Activated CD4-positive, alpha-beta T cell treated with anti-CD3 and anti-CD28 coated beads, Interleukin-2, amount 50 U/mL, for 48 hours (primary cell): ENCODE data around the gene NHEJ1.

ENCODE experiments used
- DNase-seq, 2 experiments: peaks; one replicate each; pipeline ENCODE4 v3.0.0-alpha.2; 2020

Gene NHEJ1

GRCh38 chr2:219165058-219165911 lies 4.7 kb upstream of the NHEJ1 start:
- DNase-seq: no peak

DNA sequence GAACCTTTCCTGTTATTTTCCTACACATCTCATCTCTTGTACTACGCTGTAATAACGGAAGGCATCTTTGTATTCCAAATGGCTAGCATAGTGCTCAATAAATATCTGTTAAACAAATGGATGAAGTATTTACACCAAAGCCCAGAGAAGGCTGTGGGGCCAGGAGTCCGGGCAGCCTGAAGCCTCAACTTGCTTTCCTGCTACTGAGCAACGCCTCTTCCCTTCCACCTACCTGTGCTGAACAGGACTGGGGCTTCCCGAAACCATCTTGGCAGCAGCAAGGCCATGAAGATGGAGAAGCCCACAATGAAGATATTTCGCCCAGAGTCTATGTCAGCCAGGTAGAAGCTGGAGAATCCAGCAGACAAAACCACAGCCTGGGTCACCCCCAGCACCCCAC lies 2.5 kb upstream of the NHEJ1 start:
- DNase-seq: no peak

- DNase-seq: no peak
Measured at GRCh38 chr2:219161097-219161496, 482 bp upstream of the NHEJ1 start.

DNA sequence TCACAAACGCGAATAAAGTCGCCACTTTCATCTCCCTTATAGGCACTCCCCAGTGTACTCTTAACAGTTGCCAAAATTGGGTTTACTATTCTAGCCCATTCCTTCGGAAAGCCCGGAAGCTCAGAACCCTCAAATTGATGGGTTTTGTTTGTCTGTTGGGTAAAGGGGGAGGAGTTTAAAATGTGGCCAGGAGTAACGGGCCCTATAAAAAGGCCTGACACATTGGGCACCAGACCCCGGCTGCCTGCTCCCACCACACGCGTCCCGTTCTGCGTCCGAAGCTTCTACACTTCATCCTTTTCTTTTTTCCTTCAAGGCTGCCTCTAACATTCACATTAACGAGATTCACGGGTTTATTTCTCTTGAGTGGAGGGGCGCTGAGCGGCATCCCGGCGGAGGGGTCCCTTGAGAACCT lies 837 bp downstream of the NHEJ1 start:
- DNase-seq: no peak

DNA sequence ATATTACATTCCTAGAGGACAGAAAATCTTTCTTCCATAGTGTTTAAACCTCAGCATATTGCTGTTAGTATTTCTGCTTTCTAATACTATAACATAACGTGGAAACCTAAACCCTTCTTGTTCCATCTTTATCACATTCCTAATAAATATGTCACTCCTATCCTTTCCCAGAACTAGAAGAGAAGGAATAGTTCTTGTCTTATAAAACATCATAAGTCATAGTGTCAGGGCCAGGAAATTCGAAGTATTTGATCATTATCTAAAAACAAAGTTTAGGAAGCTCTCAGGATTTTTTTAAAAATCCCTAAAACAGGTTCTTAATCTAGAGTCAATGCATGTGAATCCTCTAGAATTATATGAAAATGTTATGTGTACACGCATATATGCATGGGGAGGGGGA lies 2.0 kb downstream of the NHEJ1 start:
- DNase-seq: no peak

DNA sequence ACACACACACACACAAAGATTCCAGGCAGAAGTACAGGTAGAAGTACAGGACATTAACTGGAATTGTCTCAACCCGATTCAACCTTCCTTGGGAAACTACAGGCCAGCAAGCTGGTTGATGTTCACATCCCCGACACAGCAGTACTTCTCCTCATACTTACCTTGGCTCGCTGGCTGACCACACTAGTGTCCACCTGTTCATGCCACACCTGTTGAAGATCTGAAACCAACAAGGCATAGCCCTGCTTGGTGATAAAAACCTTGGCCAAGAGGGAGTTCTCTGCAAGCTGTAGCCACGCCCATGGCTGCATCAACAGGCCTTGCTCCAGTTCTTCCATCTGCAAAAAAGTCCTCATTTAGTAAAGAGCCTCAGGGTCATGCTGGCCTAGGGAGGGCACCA lies 2.6 kb downstream of the NHEJ1 start:
- DNase-seq: no peak

DNA sequence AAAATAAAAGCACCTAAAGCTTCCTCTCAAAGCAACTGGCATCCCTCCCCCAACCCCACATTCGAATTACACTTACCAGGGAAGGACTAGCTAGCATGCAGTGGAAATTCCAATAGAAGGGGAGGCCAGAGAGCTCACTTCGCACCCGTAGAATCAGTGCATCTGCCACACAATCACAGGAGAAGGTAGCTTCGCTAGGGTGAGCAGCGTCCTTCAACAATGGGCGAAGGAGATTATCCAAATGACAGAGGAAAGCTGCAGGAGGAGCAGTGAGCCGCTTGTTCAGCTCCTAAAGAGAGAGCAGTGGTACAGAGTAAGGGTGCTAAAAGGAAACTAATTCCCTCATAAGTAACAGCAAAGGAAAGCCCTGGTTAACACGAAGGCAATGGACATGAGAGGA lies 3.2 kb downstream of the NHEJ1 start:
- DNase-seq: no peak

DNA sequence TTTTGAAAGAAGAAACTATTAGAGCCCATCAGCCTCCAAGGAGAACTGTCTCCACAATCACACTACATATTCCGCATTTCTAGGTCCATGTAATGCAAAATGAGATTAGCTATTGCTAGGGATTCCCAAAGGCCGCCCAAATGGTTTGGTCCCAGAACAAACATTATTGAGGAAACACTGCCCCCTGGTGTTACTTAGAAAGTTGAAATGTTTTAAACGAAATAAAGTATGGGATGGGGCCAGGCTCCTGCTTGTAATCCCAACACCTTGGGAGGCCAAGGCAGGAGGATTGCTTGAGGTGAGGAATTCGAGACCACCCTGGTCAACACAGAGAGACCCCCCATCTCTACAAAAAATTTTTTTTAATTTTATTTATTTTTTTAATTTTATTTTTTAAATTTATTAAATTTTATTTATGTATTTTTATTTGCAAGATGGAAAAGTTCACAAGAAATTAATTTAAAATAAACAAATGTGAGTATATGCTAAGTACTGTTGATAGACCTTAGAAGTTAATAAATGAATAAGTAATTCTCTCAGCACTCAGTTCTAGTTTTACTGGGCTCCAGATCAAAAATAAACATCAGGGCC lies 5.5 kb downstream of the NHEJ1 start:
- DNase-seq: peak in 1 of 2 experiments; percentile 24

GRCh38 chr2:219149667-219150066 lies 10.9 kb downstream of the NHEJ1 start:
- DNase-seq: no peak

GRCh38 chr2:219142329-219142728 lies 18.3 kb downstream of the NHEJ1 start:
- no peak for DNase-seq

DNA sequence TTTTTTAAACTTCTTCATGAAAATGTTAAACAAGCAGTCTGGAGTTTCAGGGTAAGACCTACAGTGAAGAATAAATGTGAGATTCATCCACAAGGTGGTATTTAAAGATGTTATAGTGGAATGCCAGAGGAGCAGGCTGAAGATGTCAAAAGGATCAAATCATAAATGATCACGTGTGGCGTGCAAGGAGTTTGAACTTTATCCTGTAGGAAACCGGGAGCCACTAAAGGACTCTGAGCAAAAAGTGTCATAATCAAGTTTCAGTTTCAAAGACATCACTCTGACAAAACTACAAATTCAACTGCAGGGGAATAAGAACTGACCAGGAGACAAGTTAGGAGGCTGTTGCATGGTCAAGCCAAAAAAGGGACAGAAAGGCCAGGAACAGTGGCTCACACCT lies 19.9 kb downstream of the NHEJ1 start:
- DNase-seq: no peak

DNA sequence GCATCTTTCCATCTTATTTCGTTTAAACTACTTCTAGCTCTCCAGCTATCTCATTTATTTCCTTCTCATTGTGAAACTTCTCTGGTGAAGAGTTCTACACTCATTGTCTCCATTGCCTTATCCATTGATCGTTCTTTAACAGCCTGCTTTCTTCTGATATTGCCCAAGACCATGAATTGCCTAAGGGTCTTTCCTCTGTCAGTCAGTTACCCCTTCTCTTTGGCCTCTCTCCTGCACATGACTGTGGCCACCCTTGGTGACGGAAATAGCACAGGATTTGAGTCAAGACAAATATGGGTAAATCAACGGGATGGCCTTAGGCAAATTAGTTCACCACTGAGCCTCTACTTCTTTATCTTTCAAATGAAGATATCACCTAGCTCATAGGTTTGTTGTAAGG lies 26.6 kb downstream of the NHEJ1 start:
- no peak for DNase-seq

DNA sequence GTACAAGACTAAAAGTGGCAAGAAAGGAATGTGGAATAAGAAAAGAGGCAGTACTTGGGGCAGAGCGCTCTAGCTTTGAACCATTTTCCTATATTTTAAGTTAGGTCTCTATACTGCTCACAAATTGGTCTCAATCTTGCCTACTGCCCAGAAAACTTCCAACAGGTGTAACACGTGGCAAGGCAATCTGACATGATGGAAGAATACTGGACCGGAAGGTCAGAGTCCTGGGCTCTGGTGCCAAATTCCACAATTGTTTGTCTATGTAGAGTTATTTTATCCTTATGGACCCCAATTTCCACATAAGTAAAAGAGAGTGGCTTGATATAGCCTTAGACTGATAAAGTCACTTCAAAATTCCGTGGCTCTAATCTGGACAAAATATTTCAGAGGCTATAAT lies 28.9 kb downstream of the NHEJ1 start:
- no peak for DNase-seq

- no peak for DNase-seq
Measured at GRCh38 chr2:219131327-219131726, 29.3 kb downstream of the NHEJ1 start.

GRCh38 chr2:219129589-219129988 lies 31.0 kb downstream of the NHEJ1 start:
- DNase-seq: no peak

DNA sequence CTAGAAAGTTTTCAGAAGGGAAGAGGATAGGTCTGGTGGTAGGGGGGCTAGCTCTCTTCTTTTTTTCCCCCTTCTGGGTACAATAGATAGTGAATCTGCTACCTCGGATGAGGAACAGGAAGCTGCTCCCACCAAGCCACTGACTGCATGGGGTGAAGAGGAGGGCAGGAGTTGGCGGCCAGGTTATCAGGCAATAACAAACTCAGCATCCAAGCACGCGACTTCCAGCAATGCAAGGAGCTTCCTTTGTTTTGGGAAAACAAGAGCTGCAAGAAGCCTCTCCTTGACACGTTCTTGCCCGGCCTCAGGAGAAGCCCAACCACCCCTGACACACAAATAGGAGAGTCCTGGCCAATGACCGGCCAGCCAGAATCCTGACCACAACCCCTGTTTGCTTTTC lies 32.2 kb downstream of the NHEJ1 start:
- no peak for DNase-seq

DNA sequence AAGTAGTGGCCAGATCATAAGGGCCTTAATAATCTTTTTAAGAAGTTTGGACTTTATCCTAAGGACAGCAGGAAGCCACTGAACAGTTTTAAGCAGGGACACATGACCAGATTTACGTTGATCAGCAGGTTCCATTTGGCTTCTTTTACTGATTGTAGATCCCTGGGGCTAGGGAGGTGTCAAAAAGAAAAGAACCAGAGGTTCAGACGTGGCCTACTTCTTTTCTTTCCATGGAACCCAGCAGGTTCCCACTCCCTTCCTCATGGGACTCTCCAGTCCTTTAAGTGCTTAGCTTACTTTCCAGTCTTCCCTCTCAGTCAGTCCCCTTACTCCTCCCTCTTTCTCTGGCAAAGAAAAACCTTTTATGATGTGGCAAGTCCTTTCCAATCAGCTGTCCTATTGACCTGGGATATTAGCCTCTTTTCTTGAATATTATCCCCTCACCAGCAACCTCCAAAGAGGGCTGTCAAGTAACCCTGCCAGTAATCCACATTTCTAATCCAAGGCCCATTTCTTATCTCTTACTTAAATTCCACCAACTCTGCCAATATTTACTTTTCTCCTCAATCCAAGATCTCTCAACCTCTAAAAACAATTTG lies 33.5 kb downstream of the NHEJ1 start:
- DNase-seq: no peak

- no peak for DNase-seq
Measured at GRCh38 chr2:219126555-219126954, 34.1 kb downstream of the NHEJ1 start.

GRCh38 chr2:219125886-219126270 lies 34.7 kb downstream of the NHEJ1 start:
- DNase-seq: no peak

GRCh38 chr2:219125225-219125885 lies 35.3 kb downstream of the NHEJ1 start:
- peak; percentile 25 to 39 for DNase-seq

GRCh38 chr2:219124381-219125110 lies 36.1 kb downstream of the NHEJ1 start:
- peak in 1 of 2 experiments; percentile 14 for DNase-seq

- no peak for DNase-seq
Measured at GRCh38 chr2:219123356-219124135, 37.1 kb downstream of the NHEJ1 start.
